HUDEP-2 (cell line): ENCODE data around the gene SEC14L1.

Experiments used
- DNase-seq, 76 experiments: peaks; one replicate each; lab custom pipeline; 2025; ENCODE audit not compliant: unreplicated experiment in 76 of 76; lab: John Stamatoyannopoulos, UW

Gene SEC14L1

DNA sequence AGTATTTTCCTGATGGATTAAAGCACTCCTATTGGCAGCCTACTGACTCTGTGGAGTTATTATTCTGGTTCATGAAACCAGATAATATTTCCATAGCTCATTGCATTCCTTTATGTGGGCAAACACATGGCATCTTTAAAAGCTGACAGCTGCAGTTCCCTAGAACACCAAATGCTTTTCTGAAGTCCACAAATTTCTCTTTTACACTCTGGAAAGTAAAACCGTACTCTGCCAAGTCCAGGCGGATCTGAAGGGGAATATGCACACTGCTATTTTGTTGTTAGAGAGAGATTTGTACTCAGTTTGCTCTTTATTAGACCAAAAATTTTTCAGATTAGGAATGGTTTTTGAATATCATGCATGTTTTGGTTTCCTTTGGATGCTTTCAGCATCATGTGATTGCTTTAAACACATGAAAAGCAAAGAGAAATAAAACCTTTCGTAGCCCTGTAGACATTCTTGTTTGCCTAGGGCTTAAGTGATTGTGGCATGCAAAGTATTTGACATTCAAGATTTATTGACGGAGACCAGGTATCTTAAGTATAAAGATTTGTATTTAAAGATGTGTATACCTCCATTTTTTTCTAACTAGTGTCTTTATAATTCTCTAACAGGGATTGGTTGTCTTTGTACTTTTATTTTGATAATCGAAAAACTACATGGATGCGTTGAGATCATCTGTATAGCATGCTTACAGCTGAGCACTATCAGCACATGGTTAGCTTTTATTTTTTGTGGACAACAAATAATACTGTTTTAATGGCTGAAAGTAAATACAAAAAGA, 19.5 kb downstream of the SEC14L1 start:
- DNase-seq = no peak

- DNase-seq = no peak
Measured at GRCh38 chr17:77160875-77161530, 20.2 kb downstream of the SEC14L1 start.

DNA sequence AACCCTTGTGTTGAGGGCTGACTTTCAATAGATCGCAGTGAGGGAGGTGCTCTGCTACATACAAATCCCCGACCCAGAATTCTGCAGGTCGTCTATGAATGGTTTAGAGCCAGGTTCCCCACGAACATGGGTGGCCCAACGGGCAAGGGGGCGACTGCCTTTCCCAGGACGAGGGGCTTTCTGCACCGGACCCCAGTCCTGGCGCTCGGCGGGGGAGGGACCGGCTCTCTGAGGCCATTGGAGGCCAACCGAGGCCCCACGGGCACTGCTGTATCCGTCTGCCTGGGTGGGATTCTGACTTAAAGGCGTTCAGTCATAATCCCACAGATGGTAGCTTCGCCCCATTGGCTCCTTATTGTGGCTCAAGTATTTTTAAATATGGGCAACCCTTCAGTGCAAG, 21.2 kb downstream of the SEC14L1 start:
- no peak for DNase-seq

DNA sequence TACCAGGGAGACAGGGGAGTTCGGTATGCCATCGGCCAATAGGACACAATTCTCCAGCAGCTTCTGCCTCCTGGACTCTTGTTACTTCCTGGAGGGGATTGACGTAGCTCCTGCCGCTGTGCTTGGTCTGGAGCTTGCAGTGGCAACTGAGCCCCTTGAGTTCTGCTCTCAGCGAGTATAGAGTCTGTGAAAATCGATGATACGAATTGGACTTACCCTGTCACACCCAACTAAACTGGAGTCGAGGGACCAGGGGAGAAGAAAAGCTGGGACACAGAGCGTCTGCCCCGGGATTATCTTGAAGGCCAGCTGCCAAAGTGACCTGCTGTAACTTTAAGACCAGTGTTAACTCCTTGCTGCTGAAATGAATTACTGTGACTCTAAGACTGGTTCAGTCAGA, 22.2 kb downstream of the SEC14L1 start:
- no peak for DNase-seq

DNA sequence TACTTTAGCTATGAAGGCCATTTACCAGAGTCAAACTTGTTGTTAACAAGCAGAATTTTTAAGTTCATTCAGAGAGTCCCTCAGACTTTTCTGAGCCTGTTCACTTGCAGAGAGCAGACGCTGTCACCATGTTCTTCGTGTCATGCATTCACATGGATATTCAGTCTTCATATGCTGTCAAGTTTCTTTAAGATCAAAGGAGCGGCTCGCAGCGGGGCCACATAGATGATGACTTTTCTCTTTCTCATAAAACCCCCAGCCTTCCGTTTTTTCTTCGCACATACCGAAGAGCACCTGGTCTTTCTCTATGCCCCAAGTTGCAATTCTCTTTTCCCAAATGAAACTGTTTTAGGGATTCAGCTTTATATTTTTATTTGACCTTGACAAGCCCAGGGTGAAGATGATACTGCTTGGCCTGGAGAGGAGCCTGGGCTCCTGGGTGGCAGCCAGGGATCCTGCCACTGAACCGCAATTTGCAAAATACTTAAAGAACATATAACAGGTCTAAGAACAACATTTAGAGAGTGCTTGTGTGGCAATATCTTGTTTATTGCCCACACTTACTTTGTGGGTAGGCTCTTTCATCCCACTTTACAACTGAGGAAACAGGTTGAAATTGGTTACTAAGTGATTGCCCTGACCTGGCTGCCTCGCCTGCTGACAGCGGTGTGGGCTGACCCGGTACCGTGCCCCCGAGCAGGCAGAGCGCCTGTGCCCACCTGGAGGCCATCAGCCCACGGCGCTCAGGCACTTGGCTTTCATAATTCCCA, 22.9 kb downstream of the SEC14L1 start:
- no peak for DNase-seq

DNA sequence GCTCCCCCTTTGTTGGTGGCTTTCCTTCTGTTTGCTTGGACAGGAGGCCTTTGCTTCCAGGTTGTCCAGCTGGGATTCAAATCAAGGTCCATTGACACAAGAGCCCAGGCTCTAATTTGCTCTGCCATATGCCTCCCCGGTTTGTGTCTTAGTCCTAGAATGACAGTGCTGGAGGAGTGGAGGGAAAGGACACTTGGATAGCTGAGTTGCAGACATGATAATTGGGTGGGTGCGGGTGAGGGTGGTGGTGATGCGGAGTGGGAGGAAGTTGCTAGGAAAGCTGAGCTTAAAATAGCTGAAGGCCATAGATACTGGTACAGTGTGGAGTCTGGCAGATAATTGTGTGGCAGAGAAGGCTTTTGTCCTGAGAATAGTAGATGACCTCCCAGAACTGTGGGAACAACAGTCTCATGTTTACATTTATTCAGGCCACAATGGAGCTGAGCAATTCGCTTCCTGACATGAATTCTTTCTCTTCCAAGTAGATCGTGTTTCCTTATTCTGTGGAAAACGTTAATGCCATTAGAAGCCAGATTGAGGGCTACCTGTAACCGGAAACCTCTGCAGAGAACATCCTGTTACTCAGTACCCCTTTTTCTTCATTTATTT, 23.8 kb downstream of the SEC14L1 start:
- DNase-seq = no peak

DNA sequence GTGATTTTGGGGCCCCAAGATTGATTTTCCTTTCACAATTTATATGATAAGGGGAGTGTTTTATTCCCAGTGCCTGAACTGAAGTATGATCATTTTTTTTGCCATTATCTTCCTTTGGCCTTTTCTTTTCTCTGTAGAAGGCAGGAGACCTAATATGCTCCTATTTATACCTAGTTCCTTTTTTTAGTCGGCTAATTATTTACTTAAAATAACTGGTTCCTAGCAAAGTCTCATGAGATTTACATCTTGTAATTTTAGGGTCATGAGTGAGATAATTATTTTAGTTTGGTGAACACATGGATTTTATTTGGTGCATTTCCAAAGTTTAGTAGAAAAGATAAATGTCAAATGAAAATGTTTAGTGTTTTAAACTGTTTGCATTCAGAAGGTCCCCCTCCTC, 24.8 kb downstream of the SEC14L1 start:
- DNase-seq = no peak

GRCh38 chr17:77167472-77168306, 26.9 kb downstream of the SEC14L1 start:
- no peak for DNase-seq

DNA sequence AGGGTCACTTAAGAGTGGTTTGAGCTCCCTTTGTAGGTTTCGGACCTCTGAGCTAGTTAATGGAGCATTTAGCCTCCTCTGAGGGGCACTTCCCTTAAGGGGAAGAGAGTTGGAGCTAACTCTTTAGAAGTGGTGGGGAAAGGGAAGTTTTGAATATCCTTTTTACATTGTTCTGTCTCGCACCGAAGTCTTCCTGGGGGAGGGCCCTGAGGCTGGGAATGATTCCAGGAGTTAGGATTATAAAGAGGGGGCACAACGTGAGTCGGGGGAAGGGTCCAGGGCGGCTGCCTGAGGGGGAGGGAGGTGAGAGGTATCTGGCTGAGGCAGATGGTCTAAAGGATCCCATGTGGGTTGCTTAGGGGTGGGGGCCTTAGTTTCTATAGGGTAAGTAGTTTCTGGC, 32.3 kb downstream of the SEC14L1 start:
- DNase-seq = no peak

DNA sequence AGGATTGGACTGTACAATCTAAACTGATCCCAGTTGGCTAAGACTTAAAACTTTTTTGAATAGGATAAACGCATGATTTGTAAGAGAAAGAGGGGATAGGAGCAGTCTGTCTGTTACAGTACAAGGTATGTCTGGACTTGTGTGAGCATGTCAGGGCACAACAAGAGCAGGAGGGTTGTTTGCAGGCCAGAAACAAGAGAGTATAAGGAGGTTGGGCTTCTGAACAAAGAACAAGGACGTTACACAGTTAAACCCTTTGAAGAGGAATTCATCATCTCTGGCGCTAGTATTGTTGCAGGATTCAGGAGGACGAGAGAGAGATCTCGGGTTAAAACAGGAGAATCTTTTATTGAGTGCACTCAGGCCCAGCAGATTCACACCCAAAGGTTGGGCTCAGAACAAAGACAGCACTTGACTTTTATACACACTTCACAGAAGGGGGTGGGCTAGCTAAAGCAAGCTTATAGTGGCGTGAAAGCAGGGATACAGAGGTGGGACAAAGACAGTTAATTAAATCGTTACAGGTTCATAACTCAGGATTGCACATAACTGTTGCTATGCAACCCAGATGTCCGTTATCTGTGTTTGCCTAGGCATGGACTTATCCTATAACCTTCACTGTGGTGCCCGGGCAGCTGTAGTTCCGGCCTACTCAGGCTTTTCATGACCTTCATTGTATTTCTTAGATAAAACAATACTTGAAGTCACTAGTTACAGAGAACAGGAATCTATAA, 34.3 kb downstream of the SEC14L1 start:
- DNase-seq = no peak

- DNase-seq = no peak
Measured at GRCh38 chr17:77177002-77177741, 36.4 kb downstream of the SEC14L1 start.

- no peak for DNase-seq
Measured at GRCh38 chr17:77178050-77178449, 37.3 kb downstream of the SEC14L1 start.

- no peak for DNase-seq
Measured at GRCh38 chr17:77178563-77178962, 37.8 kb downstream of the SEC14L1 start.

GRCh38 chr17:77180503-77181357, 40.0 kb downstream of the SEC14L1 start:
- no peak for DNase-seq

- no peak for DNase-seq
Measured at GRCh38 chr17:77182205-77183172, 41.7 kb downstream of the SEC14L1 start.

GRCh38 chr17:77184474-77184873, 43.7 kb downstream of the SEC14L1 start:
- no peak for DNase-seq

GRCh38 chr17:77185137-77185536, 44.4 kb downstream of the SEC14L1 start:
- DNase-seq = no peak
